Ascending aorta (tissue), 2 donors: Measurements from ENCODE around the gene ARAP3. TPM values are rescaled to one million over a fixed set of nuclear protein-coding genes. Genes with fewer than 3 reads are reported as not detected.

ENCODE experiments used
- DNase-seq, 2 donors: peaks; one replicate each; pipeline ENCODE4 v3.0.0-alpha.2; 2019; ENCODE audit warnings: low spot score in 2 of 2
- H3K27ac ChIP-seq, 2 donors: fragments of 200-600 bp; sonication (generic); one replicate each; pipeline ENCODE4 v1.5.1; 2016 to 2017; ENCODE audit warnings: mild to moderate bottlenecking in 1 of 2
- H3K27me3 ChIP-seq: fragments of 200-600 bp; sonication (generic); one replicate; pipeline ENCODE4 v1.5.1; 2017
- H3K36me3 ChIP-seq, 2 donors: fragments of 200-600 bp; sonication (generic); one replicate each; pipeline ENCODE4 v1.5.1; 2016
- H3K4me1 ChIP-seq, 2 donors: fragments of 200-600 bp; sonication (generic); one replicate each; pipeline ENCODE4 v1.5.1; 2016 to 2017; ENCODE audit warnings: mild to moderate bottlenecking in 1 of 2
- H3K4me3 ChIP-seq, 2 donors: fragments of 200-600 bp; sonication (generic); one replicate each; pipeline ENCODE4 v1.5.1; 2016 to 2017; ENCODE audit warnings: mild to moderate bottlenecking in 1 of 2
- H3K9me3 ChIP-seq, 2 donors: fragments of 200-600 bp; sonication (generic); one replicate each; pipeline ENCODE4 v1.5.1; 2016
- intact Hi-C: fragments of 100-400 bp; cut with DNase I; formaldehyde crosslinking; loops from one replicate; pipeline ENCODE4 v1.15.1; 2023
- total RNA-seq: library from RNA; depleted of rRNA; stranded (reverse); fragments of >200 nt; gene quantifications from one replicate; pipeline ENCODE4 v1.1.0, GENCODE V29; 2016
- TF ChIP-seq, protein P1 (sequence below), 3 experiments: fragments of 200-600 bp in 2 of 3; fragments of 450-650 bp in 1 of 3; sonication (generic) in 2 of 3; IDR thresholded peaks; one replicate each; pipeline ENCODE4 v1.5.1; 2016 to 2019; ENCODE audit warnings: antibody characterized with exemption in 3 of 3, mild to moderate bottlenecking in 1 of 3, moderate library complexity in 1 of 3

The ARAP3 gene
- total RNA-seq, 1 donor from 2014 or later, result 55.5 TPM

DNA sequence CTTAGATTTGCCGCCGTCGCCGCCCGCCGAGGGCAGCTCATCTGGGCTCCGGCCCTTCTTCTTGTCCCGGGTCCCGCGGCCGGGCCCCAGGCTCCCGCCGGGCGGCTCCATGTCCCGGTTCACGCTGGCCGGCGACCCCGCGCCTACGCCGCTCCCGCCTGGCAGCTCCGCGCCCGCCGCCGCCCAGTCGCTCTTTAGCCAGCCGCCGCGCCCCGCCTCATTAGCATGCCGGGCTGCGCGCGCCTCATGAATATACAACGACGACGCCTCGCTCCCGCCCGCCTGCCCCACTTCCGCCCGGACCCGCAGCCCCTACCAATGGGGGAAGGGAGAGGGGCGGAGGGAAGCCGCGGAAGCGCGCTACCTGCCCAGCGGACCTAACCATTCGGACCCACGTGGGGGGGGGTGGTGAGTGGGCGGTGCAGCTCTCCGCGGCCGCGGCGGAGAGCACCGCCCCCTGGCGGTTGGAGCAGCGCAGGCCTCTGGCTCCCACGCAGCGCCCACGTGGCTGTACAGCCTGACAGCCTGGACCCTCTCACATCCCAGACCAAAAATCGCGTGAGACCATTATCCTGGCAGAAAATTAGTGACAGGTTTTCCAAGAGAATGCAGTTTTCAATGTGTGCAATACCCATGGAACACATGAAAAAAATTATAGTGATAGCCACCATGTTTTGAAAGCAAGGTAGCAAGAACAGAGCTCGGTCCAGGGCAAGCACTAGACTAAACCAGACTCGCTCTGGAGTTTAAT, 63.1 kb downstream of the ARAP3 start, which contains the start of gene DIAPH1:
Gene DIAPH1, minus strand, starts transcription at position 197 of the 751 bp plus-strand sequence. Its CDS starts 86 bp downstream, at position 111.
- H3K27ac ChIP-seq, result peak within 1 kb of the TSS; percentile 96 to 100
- intact Hi-C loops, result loop anchor here (1.0 to 5.0 kb wide), 3 partner anchors 18 to 142 kb away; partner anchors contain the start of genes HDAC3, PCDHGC3 and RELL2
- peak within 1 kb of the TSS; percentile 69 to 100 for H3K4me3 ChIP-seq
- DNase-seq, result peak; percentile 91 to 99
- peaks cover 0 to 25% of the 10 kb centered on the region in 2 donors for H3K4me1 ChIP-seq
- no peaks in the 10 kb centered on the region for H3K27me3 ChIP-seq
- H3K9me3 ChIP-seq, result no peaks in the 10 kb centered on the region
- TF ChIP-seq, protein P1, sequence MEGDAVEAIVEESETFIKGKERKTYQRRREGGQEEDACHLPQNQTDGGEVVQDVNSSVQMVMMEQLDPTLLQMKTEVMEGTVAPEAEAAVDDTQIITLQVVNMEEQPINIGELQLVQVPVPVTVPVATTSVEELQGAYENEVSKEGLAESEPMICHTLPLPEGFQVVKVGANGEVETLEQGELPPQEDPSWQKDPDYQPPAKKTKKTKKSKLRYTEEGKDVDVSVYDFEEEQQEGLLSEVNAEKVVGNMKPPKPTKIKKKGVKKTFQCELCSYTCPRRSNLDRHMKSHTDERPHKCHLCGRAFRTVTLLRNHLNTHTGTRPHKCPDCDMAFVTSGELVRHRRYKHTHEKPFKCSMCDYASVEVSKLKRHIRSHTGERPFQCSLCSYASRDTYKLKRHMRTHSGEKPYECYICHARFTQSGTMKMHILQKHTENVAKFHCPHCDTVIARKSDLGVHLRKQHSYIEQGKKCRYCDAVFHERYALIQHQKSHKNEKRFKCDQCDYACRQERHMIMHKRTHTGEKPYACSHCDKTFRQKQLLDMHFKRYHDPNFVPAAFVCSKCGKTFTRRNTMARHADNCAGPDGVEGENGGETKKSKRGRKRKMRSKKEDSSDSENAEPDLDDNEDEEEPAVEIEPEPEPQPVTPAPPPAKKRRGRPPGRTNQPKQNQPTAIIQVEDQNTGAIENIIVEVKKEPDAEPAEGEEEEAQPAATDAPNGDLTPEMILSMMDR (IDR thresholded peaks at IDR 0.05), result peak; percentile 99 to 100 (median 99)
- H3K36me3 ChIP-seq, result peaks cover 28 to 38% of the 10 kb centered on the region in 2 donors

DNA sequence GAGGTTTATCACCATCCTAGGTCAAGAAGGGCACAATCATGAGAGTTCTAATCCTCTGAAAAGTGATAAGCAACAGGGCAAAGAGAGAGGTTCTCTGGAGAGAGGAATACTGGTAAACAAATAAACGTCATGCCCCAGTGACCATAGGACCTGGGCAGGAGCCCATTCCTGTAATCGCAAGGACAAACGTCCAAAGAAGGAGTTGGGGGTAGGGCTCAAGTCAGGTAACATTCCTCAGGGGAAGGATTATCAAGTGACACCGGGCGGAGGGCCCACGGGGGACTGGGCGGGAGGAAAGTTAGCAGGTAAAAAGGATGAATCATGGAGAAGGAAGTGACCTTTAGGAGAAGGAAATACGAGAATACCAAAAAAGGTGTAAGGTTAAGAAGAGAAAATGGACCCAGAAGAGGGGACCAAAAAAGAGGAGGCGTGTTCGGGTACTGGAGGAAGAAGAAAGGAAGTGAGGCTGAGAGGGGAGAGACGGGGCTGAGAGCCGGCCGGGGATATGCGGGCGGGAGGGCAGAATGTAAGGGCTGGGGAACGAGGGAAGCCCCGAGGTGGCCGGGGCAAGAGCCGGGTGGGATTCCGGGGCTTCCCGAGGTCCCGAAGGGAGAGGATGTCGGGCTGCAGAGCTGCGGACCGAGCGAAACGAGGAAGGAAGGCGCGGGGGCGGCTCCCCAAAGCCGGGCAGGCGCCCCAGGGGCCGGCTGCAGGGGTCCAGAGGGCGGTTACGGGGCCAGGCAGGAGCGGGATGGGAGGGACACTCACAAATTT, 63.8 kb downstream of the ARAP3 start:
- DNase-seq, result peak in 1 of 2 donors; percentile 73

DNA sequence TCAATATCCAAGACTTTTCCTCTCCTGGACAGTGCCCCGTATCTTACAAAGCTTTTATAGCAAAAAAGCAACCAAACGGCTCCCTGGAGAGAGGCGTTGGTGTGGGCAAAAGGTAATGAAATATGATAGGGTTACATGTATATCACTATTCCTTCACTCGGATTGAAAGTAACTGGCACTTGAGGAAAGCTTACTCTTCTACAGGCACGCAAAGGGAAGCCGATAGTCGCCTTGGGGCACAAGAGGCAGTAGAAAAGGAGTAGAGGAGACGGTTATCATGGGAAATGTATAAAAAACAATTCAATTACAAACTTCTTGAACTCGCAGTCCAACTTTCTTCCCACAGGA, 64.4 kb downstream of the ARAP3 start:
- no peaks in the 10 kb centered on the region for H3K27me3 ChIP-seq
- DNase-seq, result no peak
- H3K36me3 ChIP-seq, result peaks cover 23 to 25% of the 10 kb centered on the region in 2 donors

More for the DNA sequence above, 63.8 kb downstream of the ARAP3 start:
- Histone ChIP-seq H3K9me3 (no peaks in the 10 kb centered on the region), H3K4me1 (peaks cover 0 to 30% of the 10 kb centered on the region in 2 donors), H3K27ac (peak overlapping the region; percentile 96 to 100), H3K36me3 (peaks cover 28 to 30% of the 10 kb centered on the region in 2 donors), H3K4me3 (peak overlapping the region; percentile 69 to 100), H3K27me3 (no peaks in the 10 kb centered on the region)
- TF ChIP-seq, protein P1 (IDR thresholded peaks at IDR 0.05), result no peak
- intact Hi-C loops, result loop anchor here (2.0 to 5.0 kb wide), 2 partner anchors 19 to 141 kb away; partner anchors contain the start of genes HDAC3, PCDHGC3 and RELL2

DNA sequence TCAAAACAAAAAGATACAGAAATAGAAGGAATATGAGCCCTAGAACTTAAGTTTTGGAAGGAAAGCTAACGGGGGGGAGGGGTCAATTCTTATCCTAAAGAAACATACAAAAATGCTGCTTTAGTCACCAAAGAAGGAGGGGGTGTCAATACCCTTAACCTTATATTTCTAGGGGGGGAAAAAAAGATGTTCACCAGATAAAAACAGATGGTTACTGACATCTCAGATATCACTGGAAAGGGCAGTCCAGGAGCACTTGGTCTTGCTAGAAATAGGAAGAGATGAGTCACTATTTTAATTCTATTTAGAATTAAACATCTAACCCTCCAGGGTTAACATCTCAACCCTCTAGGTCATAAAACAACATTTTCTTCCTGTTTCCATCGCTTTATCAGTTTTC, 64.9 kb downstream of the ARAP3 start:
- intact Hi-C loops, result loop anchor here (1.0 to 5.0 kb wide), 2 partner anchors 10 to 140 kb away; partner anchors contain the start of gene PCDHGC3
- no peaks in the 10 kb centered on the region for H3K27me3 ChIP-seq
- H3K27ac ChIP-seq, result peak overlapping the region; percentile 96 to 100
- peak overlapping the region; percentile 69 to 100 for H3K4me3 ChIP-seq
- peaks cover 0 to 32% of the 10 kb centered on the region in 2 donors for H3K4me1 ChIP-seq
- H3K9me3 ChIP-seq, result no peaks in the 10 kb centered on the region
- TF ChIP-seq, protein P1 (IDR thresholded peaks at IDR 0.05), result no peak
- H3K36me3 ChIP-seq, result peaks cover 18 to 19% of the 10 kb centered on the region in 2 donors
- no peak for DNase-seq

More for the DNA sequence above, 64.4 kb downstream of the ARAP3 start:
- TF ChIP-seq, protein P1 (IDR thresholded peaks at IDR 0.05), result no peak
- peak overlapping the region; percentile 69 to 100 for H3K4me3 ChIP-seq
- intact Hi-C loops, result loop anchor here (1.0 to 5.0 kb wide), 3 partner anchors 10 to 140 kb away; partner anchors contain the start of genes HDAC3, PCDHGC3 and RELL2
- peaks cover 0 to 32% of the 10 kb centered on the region in 2 donors for H3K4me1 ChIP-seq
- no peaks in the 10 kb centered on the region for H3K9me3 ChIP-seq
- peak overlapping the region; percentile 96 to 100 for H3K27ac ChIP-seq

DNA sequence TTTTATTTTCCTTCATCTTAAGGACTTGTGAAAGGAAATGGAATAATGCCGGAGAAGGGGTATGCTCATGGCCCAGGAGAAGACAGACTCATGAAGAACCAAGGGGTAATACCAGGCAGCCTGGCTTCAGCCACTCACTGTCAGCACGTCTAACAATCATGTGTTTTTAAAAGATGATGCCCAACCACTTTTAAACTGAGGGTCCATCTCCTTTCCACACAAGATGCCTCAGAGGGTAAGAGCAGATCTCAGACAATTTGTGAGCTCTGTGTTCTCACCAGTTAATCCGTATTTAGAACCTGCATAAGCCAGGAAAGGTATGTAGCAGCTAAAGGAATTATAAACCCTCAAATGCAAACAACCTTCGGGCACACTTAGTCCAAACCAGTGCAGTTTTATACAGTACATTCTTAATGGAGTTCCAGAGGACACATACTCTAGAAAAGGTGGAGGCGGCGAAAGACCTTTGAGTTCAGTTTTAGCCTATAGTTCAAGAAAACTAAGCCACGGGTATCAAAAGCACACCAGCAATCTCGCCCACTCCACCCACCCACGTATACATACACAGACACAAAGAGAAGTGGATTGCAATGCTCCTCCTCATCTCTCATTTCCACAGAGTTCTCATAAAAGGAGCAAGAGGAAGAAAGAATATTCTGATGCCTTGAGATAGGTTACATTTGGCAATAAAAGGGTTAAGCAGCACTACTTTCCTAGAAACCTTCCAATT, 65.9 kb downstream of the ARAP3 start:
- no peak for DNase-seq
- H3K27me3 ChIP-seq, result no peaks in the 10 kb centered on the region
- intact Hi-C loops, result loop anchor here (5.0 kb wide), 1 partner anchor 139 kb away; the partner anchor contains the start of gene PCDHGC3
- TF ChIP-seq, protein P1 (IDR thresholded peaks at IDR 0.05), result no peak
- peak overlapping the region; percentile 21 to 100 for H3K27ac ChIP-seq
- H3K4me1 ChIP-seq, result peaks cover 0 to 32% of the 10 kb centered on the region in 2 donors
- H3K4me3 ChIP-seq, result peak overlapping the region; percentile 69 to 100
- H3K9me3 ChIP-seq, result no peaks in the 10 kb centered on the region
- peaks cover 8 to 11% of the 10 kb centered on the region in 2 donors for H3K36me3 ChIP-seq
